GM23248 (cell line): ENCODE data around the gene RNF113B.

ENCODE experiments used
- EZH2 ChIP-seq: fragments of 200-600 bp; sonication (generic); IDR thresholded peaks from 2 replicates; pipeline ENCODE4 v1.6.1; 2018; ENCODE audit warnings: antibody characterized with exemption, mild to moderate bottlenecking; ENCODE audit not compliant: insufficient read depth, poor library complexity, severe bottlenecking
- EZH2phosphoT487 ChIP-seq: fragments of 200-600 bp; sonication (generic); IDR thresholded peaks from 2 replicates; pipeline ENCODE4 v1.6.1; 2018; ENCODE audit warnings: antibody characterized with exemption, moderate library complexity, mild to moderate bottlenecking, low read depth; ENCODE audit not compliant: insufficient read depth

DNA sequence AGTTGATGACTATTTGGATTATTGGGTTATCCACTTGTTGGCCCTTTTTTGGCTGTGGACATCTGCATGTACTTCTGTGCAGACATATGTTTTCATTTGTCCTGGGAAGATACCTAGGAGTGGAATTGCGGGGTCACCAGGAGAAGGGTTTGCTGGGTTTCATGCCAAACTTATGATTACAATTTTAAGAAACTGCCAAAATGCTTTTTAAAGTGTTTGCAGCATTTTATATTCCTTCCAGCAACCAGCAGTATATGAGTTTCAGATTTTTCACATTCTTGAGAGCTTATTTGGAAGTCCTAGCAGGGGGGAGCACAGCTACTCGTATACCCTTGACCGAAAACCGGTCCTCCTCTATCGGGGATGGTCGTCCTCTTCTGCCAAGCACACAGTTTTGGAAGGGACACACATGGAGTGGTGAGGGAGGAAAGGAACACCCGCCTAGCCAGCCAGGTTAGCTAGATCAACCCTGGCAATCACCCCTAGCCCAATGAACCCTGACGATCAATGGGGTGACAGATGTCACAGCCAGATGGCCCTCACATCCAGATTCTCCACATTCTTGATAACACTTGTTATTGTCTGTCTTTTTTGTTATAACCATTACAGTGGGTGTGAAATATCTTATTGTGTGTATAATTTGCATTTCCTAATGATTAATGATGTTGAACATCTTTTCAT lies 26.7 kb upstream of the RNF113B start:
- no peak for TF ChIP-seq EZH2
- TF ChIP-seq EZH2phosphoT487: no peak
